Stimulated activated CD8-positive, alpha-beta memory T cell treated with anti-CD3 and anti-CD28 coated beads, Interleukin-4, amount 100 ng/mL, for 4 hours (primary cell): Measurements from ENCODE around the gene RALY.
"Not testable (repeated sequence)": the region's sequence is repeated elsewhere in the genome, so short reads cannot be mapped to it uniquely, and the experiment has no call there.

Source experiments
- DNase-seq, 2 donors: peaks; one replicate each; pipeline ENCODE4 v3.0.0-alpha.2; 2020; ENCODE audit warnings: low read depth in 2 of 2, low spot score in 1 of 2

Gene RALY

DNA sequence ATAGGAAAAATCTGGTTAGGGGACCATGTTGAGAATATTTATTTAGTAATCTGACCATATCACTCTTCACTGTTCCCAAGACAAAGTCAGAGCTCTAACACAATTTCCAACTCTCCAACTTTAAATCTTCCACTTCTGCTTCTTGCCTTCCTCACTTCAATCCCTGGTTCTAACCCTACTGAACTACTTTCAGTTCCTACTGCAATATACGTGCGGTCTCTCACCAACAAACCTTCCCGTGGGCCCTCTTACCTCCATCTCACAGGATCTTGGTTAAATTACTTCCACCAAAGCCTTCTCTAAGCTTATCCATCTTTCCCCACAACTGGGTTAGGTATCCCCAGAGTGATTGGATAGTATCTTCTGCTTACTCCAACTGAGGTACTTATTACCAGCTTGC, 110.3 kb downstream of the RALY start:
- DNase-seq = no peak

DNA sequence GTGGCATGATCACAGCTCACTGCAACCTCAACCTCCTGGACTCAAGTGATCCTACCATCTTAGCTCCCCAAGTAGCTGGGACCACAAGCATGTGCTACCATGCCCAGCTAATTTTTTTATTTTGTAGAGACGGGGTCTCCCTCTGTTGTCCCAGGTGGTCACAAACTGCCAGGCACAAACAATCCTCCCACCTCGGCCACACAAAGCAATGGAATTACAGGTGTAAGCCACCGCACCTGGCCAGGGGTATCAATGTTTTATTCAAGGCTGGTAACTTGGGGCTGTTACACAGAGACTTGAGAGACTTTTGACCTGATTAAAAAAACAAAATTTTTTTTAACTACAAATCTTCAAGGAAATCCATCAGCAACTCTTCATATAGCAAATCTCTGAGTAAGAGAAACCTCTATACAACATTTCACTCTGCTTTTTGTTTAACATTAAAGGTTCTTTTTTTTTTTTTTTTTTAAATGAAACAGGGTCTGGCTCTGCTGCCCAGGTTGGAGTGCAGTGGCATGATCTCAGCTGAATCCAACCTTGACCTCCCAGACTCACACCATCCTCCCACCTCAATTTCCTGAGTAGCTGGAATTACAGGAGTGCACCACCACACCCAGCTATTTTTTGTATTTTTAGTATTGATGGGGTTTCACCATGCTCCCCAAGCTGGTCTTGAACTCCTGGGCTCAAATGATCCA, 112.4 kb downstream of the RALY start:
- DNase-seq = no peak

DNA sequence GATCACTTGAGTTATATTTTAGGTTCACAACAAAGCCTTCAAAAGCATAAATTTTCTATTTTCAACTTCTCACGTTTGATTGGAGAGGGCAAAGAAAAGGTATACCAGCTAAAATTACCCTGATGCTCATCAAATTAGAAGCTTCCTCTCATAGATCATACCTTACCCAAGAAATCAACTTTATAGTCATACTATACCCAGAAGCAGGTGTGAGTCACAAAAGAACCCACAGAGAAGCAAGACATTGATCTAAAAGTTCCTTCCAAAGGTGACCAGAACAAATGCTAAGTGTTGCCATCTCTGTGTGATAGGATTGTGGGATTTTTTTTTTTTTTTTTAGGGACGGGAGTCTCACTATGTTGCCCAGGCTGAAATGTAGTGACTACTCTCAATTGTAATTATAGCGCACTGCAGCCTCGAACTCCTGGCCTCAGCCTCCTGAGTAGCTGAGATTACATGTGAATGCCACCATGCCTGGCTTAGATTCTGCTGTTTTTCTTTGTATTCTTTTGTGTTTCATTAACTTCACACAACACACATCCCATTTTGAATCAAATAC, 115.0 kb downstream of the RALY start:
- no peak for DNase-seq

DNA sequence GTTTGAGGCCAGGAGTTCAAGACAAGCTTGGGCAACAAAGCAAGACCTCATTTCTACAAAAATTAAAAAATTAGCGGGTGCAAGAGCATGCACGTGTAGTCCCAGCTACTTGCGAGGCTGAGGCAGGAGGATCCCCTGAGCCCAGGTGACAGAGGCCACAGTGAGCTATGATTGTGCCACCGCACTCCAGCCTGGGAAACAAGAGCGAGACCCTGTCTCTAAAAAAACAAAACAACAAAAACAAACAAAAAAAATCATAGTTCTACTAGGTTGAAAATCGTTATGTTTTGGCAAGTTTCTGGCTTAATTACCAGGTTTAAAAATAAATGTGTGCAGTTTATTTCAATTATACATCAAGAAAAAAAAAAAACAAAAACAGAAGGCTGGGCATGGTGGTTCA, 115.7 kb downstream of the RALY start:
- DNase-seq = no peak

DNA sequence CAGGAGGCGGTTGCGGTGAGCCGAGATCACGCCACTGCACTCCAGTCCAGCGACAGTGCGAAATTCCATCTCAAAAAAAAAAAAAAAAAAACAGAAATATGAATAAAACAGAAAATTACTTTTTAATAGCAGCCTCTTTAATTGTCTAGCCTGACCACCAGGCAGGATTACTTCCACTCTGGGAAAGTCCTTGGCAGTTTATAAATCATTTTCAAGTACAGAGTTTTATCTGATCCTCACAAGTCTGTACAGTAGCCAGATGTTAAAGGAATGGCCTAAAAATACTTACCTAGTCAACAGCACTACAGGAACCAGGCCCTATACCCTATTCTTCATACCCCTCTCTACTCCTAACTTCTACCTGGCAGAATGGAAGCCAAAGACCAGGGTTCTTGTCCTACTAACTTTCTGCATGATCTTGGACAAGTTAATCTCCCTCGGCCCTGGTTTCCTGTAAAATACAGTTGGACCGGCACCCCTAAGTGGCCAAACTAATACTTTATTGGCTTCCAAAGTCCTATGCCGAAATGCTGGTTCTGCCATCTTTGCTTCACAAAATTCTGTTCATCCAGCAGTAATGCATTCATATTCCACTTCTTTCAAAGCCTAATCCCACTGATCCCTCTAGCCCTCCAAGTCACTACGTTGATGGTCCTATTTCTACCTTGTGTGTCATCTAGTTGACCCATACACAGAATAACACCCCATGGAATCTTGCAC, 116.5 kb downstream of the RALY start:
- DNase-seq = no peak

DNA sequence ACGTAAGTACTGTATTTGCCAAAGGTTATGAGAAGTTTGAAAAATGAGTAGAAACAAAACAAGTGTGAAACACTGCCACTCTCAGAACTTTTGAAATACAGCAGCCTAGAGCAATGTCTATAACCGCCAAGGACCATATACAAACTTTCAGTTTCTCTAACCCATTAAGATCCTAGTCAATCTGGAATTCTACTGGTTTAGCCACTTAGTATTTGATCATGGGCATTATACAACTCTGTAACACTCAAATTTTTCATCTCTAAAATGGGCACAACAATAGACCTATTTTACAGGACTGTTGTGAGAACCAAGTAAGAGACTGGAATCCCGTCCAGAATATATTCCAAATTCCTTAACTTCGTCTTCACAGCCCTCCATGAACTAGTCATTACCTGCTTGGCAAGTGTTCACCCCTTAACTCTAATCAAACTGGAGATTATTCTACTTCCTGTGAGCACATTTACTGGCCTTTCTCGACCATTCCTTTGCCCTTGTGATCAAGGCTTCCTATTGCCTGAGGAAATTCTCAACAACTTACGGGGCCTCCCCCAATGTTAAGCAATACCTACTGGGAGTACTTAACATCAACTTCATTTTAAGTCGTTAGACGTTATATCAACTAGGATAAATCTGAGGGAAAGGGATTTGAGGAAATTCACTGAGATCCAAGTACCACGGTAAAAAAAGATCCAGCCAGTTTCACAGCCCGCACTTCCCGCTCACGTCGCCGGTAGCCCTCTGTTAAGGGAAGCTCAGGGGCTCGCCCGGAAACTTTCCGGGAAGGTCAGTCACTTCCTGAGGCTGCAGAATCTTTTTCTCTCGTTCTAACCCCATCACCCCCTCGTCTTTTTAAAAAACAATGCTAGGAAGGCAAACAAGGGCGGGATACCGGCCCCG, 117.3 kb downstream of the RALY start:
- DNase-seq = no peak

DNA sequence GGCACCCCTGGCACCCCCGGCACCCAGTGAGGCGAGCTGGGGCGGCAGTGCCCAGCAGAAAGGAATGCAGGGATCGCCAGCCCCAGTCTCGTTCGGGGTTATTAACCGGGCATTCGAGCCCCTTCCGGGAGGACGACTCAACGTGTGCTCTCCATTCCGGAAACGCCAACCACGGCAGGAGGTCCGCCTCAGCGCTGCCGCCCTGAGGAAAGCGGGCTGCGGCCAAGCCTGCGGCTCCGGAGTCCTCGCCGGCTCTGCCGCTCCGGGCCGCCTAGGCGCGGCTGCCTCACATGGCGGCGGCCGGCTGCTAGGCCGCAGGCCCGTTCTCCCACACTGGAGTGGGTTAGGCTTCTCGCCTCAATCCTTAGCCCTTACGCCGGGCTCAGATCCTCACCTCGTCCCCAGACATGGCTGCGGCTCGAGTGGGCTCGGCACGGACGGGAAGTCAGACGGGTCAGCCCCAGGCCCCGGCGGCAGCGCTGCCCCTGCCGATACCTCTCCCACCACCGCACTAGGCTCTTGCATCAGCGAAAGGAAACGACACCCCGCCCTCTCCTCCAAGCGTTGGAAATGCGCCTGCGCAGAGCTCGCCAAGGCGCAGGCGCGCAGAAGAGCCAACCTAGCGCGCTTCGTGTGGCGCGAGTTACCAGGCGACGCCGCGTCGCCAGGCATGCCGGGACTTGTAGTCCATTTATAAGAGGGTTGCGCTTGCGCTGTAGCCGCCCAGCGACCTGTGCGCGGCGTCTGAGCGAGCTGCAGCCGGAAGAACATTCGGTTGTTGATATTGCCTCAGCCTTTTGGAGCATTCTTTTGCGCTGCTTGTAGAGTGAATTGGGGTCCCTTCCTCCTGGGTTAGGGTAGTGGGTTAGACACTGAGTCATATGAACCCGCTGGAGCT, 118.2 kb downstream of the RALY start, which contains the start of gene EIF2S2:
TSS of gene EIF2S2 (minus strand) at position 542 of the 898 bp plus-strand sequence. CDS start at position 409, 133 bp downstream.
- DNase-seq = peak; percentile 79 to 88

DNA sequence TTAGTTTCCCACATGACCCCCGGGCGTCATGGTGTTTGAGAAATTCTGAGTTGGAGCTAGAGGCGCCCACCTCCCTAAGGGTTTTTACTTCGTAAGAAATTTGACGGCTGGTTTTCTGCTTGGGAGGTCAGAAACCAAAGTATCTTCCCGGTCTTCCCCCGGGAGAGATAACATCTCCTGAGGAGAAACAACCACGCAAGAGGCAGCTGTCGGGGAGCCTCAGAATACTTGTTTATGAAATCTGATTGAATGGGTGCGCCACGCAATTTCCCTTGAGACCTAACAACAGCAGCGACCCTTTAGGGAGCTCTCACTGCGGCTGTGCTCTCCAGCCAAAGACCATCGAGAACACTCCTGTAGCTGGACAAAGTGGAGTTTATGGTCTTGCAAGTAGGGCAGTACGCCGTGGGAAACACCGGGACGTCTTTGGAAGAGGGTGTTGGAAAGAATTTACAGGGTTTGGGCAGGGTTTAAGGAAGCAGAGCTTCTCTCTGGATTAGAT, 118.9 kb downstream of the RALY start:
- no peak for DNase-seq

DNA sequence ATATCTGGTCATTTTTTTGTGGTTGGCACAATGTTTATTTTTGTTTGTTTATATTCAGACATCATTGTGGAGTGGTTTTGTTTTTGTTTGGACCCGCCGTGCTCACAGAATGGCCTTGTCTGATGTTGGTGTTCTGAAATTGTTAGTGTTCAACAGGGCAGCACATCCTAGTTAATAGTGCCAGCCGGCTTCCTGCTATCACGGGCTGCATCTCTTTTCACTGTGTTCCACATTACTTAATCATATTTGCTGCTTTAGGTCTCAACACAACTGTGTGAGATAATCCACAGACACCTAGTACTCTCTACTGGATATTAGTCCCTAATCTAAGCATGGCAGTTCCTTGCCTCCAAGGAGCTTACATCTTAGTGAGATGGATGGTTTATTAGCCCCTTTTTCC, 121.1 kb downstream of the RALY start:
- DNase-seq = no peak

DNA sequence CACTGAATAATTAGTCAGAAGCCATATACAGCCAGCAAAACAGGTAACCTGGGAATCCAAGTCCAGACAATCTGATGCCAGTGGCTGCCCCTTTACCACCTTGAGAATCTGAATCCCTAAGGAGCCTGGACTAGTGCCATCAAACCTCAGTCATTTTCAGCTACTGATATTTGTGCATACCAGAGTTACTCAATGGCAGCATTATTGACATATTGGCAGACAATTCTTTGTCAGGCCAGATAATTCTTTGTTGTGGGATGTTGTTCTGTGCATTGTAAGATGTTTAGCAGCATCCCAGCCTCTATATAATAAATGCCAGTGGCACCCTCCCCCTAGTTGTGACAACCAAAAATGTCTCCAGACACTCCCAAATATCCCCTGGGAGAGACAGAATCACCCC, 121.5 kb downstream of the RALY start:
- no peak for DNase-seq

DNA sequence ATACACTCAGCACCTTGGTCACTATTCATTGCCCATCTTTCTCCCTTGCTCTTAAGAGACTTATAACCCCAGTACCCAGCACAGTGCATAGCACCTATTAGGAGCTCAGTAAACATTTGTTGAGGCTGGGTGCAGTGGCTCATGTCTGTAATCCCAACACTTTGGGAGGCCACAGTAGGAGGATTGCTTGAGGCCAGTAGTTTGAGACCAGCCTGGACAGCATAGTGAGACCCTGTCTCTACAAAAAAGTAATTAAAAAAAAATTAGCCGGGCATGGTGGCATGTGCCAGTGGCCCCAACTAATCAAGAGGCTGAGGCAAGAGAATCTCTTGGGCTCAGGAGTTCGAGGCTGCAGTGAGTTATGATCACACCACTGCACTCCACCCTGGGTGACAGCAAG, 126.5 kb downstream of the RALY start:
- no peak for DNase-seq

DNA sequence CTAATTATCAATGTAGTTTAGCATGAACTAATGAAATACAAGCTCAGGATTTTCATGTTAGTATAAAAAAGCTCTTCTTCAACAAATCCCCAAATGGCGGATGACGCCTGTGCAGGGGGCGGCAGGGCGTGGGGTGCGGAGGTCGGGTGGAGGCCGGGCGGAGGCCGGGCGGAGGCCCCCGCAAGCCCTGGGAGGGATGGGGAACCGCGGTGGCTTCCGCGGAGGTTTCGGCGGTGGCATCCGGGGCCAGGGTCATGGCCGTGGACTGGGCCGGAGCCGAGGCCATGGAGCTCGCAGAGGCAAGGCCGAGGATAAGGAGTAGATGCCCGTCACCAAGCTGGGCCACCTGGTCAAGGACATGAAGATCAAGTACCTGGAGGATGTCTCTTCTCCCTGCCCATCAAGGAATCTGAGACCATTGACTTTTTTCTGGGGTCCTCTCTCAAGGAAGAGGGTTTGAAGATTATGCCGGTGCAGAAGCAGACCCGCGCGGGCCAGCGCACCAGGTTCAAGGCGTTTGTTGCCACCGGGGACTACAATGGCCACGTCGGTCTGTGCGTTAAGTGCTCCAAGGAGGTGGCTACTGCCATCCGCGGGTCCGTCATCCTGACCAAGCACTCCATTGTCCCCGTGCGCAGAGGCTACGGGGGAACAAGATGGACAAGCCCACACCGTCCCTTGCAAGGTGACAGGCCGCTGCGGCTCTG, 128.7 kb downstream of the RALY start:
- DNase-seq = no peak

DNA sequence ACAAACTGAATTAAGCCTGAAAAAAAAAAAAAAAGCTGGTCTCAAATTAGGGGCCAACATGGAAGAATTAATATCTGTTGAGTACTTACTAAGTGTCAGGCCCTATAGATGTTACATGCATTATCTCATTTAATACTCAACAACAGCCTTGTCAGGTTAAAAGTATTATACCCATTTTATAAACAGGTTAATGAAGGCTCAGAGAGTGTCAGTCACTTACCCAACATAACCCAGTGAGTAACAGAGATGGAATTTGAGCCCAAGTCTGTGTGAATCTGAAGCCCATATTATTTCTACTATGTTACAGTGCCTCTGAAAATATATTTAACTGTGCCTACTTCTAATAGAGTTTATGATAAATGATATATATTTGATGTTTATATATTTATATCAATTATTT, 129.6 kb downstream of the RALY start:
- DNase-seq = no peak

DNA sequence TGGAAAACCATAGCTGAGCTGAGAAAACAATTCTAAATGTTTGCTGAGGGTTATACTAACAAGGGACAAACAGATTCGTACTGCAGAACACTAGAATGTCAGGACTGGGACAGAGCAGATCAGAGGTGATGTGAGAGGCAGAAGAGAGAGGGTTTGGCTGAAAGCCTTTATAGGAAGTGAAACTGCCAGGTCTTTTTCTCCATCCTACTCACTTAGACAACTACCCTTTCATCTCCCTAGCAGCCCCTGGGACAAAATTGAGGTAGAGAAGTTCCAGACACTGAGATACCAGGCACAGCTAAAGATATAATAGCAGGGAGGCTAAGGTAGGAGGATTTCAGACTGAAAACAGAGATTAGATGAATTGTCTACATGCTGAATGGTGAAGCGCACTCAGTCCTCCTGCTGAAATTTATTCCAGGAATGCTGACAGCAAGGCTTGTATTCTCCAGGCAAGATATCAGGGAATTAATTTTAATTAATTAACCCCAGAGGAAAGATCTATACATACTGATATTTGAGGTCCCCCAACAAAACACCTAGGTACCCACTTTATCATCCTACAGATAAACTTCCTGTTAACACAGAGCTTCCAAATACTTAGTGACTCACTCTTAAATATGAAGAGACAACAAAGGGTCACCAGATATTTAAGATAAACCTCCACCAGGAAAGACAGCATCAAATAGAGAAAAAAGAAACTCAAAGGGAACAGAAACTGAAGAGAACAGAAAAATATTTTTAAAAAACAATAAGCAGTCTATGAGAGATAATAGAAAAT, 130.9 kb downstream of the RALY start:
- no peak for DNase-seq

DNA sequence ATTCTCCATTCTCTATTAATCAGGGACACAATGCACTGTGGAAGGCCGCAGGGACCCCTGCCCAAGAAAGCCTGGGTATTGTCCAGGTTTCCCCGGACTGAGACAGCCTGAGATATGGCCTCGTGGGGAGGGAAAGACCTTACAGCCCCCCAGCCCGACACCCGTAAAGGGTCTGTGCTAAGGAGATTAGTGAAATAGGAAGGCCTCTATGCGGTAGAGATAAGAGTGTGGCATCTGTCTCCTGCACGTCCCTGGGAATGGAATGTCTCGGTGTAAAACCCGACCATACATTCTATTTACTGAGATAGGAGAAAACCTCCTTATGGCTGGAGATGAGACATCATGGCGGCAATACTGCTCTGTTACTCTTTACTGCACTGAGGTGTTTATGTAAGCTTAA, 134.1 kb downstream of the RALY start:
- no peak for DNase-seq

DNA sequence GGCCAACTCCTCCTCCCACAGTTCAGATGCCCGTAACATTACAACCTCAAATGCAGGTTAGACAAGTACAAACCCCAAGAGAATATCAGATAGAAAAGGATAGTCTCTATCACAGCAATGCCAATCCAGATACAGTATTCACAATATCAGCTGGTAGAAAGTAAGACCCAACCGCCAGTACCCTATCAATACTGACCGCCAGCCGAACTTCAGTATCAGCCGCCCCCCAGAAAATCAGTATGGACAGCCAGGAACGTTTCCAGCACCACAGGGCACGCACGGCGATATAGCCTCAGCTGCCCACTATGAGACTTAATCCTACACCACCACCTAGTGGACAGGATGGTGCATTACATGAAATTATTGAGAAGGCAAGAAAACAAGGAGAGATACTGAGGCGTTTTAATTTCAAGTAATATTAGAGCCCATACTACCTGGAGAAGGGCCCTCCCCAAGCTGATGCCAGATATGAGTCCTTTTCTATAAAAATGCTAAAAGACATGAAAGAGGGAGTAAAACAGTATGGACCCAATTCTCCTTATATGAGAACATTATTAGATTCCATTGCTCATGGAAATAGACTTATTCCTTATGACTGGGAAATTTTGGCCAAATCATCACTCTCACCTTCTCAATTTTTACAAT, 135.9 kb downstream of the RALY start:
- DNase-seq = no peak

DNA sequence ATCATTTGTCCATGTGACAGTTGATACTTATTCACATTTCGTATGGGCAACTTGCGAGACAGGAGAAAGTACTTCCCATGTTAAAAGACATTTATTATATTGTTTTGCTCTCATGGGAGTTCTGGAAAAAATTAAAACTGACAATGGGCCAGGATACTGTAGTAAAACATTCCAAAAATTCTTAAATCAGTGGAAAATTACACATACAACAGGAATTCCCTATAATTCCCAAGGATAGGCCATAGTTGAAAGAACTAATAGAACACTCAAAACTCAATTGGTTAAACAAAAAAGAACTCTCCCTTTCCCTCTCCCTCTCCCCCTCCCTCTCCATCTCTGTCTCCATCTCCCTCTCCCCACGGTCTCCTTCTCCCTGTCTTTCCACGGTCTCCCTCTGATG, 137.8 kb downstream of the RALY start:
- no peak for DNase-seq

DNA sequence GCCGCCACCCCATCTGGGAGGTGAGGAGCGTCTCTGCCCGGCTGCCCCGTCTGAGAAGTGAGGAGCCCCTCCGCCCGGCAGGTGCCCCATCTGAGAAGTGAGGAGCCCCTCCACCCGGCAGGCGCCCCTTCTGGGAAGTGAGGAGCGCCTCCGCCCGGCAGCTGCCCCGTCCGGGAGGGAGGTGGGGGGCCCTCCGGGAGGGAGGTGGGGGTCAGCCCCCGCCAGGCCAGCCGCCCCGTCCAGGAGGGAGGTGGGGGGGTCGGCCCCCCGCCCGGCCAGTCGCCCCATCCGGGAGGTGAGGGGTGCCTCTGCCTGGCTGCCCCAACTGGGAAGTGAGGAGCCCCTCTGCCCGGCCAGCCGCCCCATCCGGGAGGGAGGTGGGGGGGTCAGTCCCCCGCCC, 138.8 kb downstream of the RALY start:
- DNase-seq = not testable (repeated sequence)
